ENCODE measurements around the gene TUT7. TPM values are rescaled to one million over a fixed set of nuclear protein-coding genes. Genes with fewer than 3 reads are reported as not detected.

The TUT7 gene
- total RNA-seq, 2 donors from 2014 or later, result 42.7 to 79.0 TPM

- Mint-ChIP-seq H3K4me3 (no peak overlapping the region), H3K4me1 (peaks cover under 1% of the 10 kb centered on the region), H3K27me3 (peaks cover 1% of the 10 kb centered on the region), H3K9me3 (no peaks in the 10 kb centered on the region), H3K27ac (no peak overlapping the region), H3K36me3 (ENCODE audit: low read depth) (no peaks in the 10 kb centered on the region)
- ATAC-seq (replicated peaks), result no peak
Measured at GRCh38 chr9:86242071-86242470, 112.1 kb downstream of the TUT7 start.

GRCh38 chr9:86241216-86241615 lies 113.0 kb downstream of the TUT7 start:
- Mint-ChIP-seq H3K4me1 (no peaks in the 10 kb centered on the region), H3K27me3 (no peaks in the 10 kb centered on the region), H3K9me3 (no peaks in the 10 kb centered on the region), H3K27ac (no peak overlapping the region), H3K4me3 (no peak overlapping the region), H3K36me3 (ENCODE audit: low read depth) (no peaks in the 10 kb centered on the region)
- ATAC-seq (replicated peaks), result no peak

GRCh38 chr9:86238861-86239770 lies 115.1 kb downstream of the TUT7 start:
- Mint-ChIP-seq H3K4me3 (no peak overlapping the region), H3K27me3 (peaks cover 7% of the 10 kb centered on the region), H3K36me3 (ENCODE audit: low read depth) (no peaks in the 10 kb centered on the region), H3K4me1 (no peaks in the 10 kb centered on the region), H3K27ac (no peak overlapping the region), H3K9me3 (no peaks in the 10 kb centered on the region)
- ATAC-seq (replicated peaks), result no peak

Other genes with a start within 250 kb of the TUT7 start
- gene C9orf153, start 94.8 kb downstream of the TUT7 start, total RNA-seq, result 1 to 10 TPM in 1 of 2 donors, under 1 TPM in 1; 0.26 to 1.0 TPM
- 10 to 100 TPM; 33.2 to 34.6 TPM for gene ISCA1, start 71.9 kb downstream of the TUT7 start, total RNA-seq